GM18526 (cell line): ENCODE data around the gene TCF7L2.

Experiments used
- POLR2A ChIP-seq: IDR thresholded peaks from 3 replicates; pipeline ENCODE4 v1.6.1; 2011; ENCODE audit not compliant: insufficient read length; ENCODE audit errors: extremely low read depth

The TCF7L2 gene

DNA sequence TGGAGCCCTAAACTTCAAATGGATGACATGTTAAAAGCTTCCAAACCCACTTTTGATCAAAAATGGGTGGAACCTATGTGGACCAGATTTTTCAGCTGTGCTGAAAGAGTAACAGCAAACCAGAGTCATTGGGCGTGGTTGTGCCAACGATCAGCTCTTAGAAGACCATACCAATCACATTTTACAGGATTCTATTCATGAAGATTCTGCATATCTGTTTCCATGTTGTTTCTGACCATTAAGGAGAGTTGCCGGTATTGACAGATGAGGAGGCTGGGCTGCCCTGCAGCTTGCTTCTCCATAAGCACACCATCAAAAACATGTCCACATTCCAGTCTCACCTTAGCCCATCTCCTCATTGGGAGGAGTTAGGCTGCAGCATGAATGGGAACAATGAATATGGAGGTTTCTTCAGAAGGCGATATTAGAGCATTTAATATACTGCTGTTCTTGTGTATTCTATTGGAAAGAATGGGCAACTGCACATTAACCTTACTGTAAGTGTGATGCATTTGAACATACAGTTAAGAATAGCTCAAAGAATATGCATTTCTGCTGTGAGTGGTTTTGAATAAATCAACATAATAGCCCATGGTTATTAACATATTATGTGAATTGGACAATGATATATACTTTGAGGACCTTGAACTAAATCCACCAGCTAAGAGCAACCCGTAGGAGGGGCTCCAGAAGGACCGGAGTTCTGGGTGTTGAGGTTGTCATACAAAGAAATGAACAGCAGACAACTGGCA is 116.7 kb downstream of the TCF7L2 start:
- TF ChIP-seq POLR2A: no peak

- no peak for TF ChIP-seq POLR2A
Observed at GRCh38 chr10:113067501-113067900, 117.5 kb downstream of the TCF7L2 start.

GRCh38 chr10:113068178-113068890 is 118.3 kb downstream of the TCF7L2 start:
- no peak for TF ChIP-seq POLR2A

- TF ChIP-seq POLR2A: no peak
Observed at GRCh38 chr10:113069595-113069994, 119.5 kb downstream of the TCF7L2 start.

DNA sequence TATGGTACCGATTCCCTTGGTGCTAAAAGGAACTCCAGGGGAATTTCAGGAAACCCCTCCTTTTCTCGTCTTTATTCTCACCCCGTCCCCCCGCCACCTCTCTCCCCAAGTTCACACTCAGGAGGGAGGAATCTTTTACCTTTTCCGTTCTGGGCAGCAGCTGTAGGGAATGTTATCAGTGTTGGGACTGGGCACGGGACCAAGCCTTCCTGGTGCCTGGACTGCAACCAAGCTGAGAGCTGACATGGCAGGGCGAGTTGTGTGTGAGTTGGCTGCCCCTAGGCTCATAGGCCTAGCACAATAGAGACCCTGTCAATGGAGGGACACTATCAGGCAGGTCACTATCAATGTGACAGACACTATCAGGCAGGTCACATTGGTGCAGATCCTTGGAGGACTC is 121.4 kb downstream of the TCF7L2 start:
- no peak for TF ChIP-seq POLR2A

DNA sequence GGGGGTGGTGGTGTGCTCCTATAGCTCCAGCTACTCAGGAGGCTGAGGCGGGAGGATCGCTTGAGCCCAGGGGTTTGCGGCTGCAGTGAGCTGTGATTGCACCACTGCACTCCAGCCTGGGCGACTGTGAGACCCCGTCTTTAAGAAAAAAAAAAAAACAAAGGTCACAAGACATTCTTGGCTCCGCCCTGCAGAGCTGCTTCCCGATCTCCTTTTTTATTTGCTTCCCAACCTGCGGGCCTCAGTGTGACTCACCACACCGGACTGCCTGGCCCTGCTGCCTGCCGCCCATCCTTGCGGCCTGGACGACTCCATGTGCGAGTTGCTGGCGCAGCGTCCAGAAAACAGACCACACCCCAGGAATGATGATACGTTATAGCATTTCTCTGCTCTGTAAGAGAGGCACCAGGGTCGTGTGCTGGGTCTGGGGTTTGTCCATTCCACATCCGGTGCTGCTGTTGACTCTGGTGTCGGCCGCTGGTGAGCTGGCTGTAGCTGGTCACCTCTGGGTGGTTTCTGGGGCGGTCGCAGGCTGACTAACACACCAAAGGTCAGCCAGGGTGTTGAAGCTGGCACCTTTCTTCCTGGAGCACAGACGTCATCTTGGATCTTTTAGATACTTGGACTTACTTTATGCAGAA is 123.6 kb downstream of the TCF7L2 start:
- TF ChIP-seq POLR2A: no peak

DNA sequence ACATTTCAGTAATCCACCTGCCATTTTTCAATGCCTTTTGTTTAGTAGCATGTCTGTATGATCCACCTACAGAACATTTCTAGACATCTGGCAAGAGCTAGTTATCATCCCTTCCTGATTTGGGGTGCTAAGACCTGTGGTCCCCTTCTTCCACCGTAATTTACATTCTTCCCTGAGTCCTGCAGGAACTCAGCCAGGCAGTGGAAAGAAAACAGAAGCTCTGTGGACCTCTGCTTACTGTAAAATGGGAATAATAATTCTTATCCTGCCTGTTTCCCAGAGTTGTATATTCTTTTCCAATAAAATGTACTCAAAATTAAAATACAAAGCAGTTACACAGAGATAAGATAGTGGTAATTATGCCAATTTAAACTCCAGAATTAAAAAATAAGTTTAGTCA is 126.9 kb downstream of the TCF7L2 start:
- no peak for TF ChIP-seq POLR2A

DNA sequence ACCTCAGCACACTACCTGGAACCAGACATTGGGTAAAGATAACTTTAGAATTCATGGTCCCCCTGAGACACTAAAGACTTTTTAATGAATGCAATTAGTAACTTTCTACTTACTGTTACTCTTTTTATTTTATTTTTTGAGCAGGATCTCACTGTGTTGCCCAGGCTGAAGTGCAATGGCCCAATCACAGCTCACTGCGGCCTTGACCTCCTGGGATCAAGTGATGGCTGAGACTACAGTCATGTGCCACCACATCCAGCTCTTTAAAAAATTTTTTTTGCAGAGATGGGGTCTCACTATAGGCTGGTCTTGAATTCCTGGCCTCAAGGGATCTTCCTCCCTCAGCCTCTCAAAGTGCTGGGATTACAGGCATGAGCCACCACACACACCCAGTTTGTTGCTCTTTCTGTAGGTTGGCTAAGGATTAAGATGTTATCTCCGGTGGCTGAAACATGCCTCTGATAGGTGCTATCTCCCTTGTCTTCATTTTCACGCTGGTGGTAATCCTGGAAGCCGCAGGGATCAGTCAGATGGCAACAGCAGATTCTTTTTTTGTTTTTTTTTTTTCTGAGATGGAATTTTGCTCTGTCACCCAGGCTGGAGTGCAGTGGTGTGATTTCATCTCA is 128.3 kb downstream of the TCF7L2 start:
- TF ChIP-seq POLR2A: no peak

- no peak for TF ChIP-seq POLR2A
Observed at GRCh38 chr10:113080061-113080924, 130.2 kb downstream of the TCF7L2 start.

DNA sequence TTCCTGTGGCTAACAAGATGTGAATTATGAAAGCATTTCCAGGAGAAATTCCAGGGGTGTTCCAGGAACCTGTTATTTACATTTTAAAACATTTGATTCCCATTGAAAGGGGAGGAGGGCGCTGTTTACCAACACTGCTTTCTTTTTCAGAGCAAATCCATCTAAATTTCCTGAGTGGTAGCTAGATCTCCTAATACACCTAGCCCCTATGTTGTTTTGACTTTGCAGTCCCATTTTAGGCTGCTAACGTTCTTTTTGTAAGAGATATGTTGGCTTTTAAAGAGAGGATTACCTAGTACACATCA is 130.8 kb downstream of the TCF7L2 start:
- no peak for TF ChIP-seq POLR2A

GRCh38 chr10:113084031-113084430 is 134.0 kb downstream of the TCF7L2 start:
- no peak for TF ChIP-seq POLR2A

GRCh38 chr10:113085776-113086175 is 135.7 kb downstream of the TCF7L2 start:
- no peak for TF ChIP-seq POLR2A

- no peak for TF ChIP-seq POLR2A
Observed at GRCh38 chr10:113086282-113086681, 136.2 kb downstream of the TCF7L2 start.

DNA sequence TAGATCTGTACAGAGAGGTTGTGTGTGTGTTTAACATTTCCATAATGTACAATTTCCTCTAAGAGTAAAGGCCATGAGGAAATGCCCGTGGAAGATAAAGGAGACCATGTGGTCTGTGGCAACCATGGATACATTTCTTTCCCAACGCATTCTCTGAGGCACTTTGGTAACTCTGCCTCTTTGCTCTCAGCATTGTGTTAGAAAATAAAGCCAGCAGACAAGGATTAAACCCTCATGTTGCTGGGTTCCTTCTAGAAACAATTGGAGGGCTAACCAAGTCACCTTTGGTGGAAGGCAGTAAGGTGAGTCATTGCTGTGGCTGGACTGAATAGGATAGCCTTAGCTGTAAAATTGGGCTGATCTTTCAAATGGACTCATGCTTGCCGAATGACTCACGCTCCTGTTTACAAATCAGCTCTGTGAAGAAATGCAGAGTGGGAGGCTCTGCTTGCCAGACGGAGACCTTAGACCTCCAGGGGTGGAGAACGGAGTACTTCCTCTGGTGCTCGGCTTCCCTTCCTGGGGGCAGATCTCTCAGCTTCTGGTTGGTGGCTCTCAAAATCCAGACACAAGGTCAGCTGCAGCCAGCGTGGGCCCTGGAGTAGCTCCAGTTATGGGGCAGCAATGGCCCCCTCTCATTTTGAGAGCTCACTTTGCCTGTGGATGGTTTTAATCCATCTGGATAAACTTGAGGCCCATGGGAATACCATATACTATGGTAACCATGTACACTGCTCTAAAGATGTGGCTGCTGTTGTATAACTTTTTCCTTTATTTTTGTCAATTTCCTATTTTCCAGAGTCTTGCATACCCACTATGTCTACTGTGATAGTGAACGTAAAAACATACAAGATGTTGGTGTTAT is 137.3 kb downstream of the TCF7L2 start:
- TF ChIP-seq POLR2A: no peak
